Natural killer cell treated with Interleukin-12 subunit alpha and Interleukin-12 subunit beta and Interleukin-15 and Interleukin-18, amount 100 ng/mL, for 72 hours (primary cell): ENCODE results near the gene CAPG. TPM values are rescaled to one million over a fixed set of nuclear protein-coding genes. Genes with fewer than 3 reads are reported as not detected.

ENCODE experiments used
- ATAC-seq, 2 donors: fragments of 150-1000 bp; cut with Tn5 transposase in 1 of 2; sonication (Bioruptor Pico), chemical (Tn5 transposase) in 1 of 2; 2 replicates each; pipeline ENCODE4 v1.10.0; 2021
- DNase-seq: peaks from one replicate; pipeline ENCODE4 v3.0.0; 2022; ENCODE audit warnings: low spot score
- H3K27ac Mint-ChIP-seq, 2 donors: 1 replicate in 1 of 2; 2 replicates in 1 of 2; pipeline ENCODE4 v1.8.0; 2022; ENCODE audit warnings: mixed read lengths in 2 of 2, mild to moderate bottlenecking in 1 of 2, moderate library complexity in 1 of 2
- H3K27me3 Mint-ChIP-seq, 2 donors: 1 replicate in 1 of 2; 2 replicates in 1 of 2; pipeline ENCODE4 v1.8.0; 2022; ENCODE audit warnings: mixed read lengths in 2 of 2
- H3K36me3 Mint-ChIP-seq: one replicate; pipeline ENCODE4 v1.8.0; 2022; ENCODE audit warnings: mixed read lengths
- H3K4me1 Mint-ChIP-seq, 2 donors: 1 replicate in 1 of 2; 2 replicates in 1 of 2; pipeline ENCODE4 v1.8.0; 2022; ENCODE audit warnings: low read depth in 2 of 2, mixed read lengths in 2 of 2, mild to moderate bottlenecking in 1 of 2
- H3K4me3 Mint-ChIP-seq: one replicate; pipeline ENCODE4 v1.8.0; 2022; ENCODE audit warnings: mixed read lengths
- H3K9me3 Mint-ChIP-seq: 2 replicates; pipeline ENCODE4 v1.8.0; 2022; ENCODE audit warnings: mixed read lengths
- total RNA-seq, 2 donors: library from RNA; stranded (reverse); gene quantifications; one replicate each; pipeline ENCODE4 v1.2.3, GENCODE V29; 2022

CAPG gene
- total RNA-seq, 2 donors from 2014 or later = 8.4 to 12.9 TPM

DNA sequence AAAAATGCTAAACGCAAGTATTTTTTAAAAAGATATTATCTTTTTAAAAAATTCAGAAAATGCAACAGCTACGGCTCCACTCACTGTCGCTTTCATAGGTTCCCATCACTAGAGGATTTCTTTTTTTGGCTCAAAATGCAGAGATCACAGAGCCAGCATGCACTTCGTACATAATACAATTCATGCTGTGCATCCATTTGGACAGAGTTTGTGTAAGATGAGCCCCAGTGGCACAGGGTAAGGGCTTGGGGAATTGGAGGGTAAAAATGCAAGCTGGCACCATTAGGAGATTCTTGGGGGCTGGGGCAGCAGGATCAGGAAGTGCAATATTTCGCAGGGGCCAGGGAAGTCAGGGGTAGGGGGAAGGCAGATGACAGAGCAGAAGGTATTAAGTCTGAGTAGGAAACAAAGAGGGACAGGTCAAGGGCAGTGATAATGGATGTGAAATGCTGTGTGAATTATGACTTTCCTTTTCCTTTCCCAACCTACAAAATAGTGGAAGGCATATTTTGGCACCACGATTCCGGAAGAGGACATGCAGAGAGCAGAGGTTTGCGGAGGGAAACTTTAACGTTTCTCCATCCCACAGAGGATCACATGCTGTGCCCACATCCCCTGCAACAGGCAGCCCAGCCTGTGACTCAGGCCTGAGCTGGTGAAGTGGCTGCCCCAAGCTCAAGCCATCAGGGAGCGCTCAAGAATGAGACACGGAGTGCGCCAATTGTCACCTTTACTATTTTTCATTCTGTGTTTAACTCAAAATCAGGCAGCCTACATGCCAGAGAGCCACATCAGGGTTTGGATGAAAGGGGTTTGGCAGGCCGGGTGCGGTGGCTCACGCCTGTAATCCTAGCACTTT lies 4.7 kb downstream of the CAPG start:
- Mint-ChIP-seq H3K4me3 (peak overlapping the region; percentile 78), H3K36me3 (peaks cover 12% of the 10 kb centered on the region), H3K27ac (peak overlapping the region; percentile 86 to 91), H3K27me3 (peaks cover 0 to 3% of the 10 kb centered on the region in 2 donors), H3K4me1 (peaks cover 36 to 44% of the 10 kb centered on the region in 2 donors), H3K9me3 (peaks cover 3% of the 10 kb centered on the region)
- peak; percentile 90 for DNase-seq
- peak; percentile 97 to 98 for ATAC-seq

DNA sequence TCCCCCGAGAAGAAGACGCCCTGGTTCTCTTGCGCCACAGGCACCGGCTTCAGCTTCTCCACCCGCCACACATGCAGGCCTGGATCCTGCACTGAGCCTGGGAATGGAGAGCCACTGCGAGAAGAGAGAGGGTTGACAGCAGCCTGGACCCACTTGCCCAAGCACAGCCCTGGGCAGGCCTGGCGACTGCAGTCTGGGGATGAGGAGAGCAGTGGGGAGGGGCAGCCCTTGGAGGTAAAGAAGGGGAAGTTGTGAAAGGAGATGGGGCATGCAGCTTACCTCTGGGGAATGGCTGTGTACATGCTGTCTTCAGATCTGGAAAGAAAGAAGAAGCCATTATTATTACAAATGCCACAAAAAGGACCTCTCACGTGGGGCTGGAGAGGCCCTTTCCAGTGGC lies 8.3 kb downstream of the CAPG start:
- Mint-ChIP-seq H3K27me3 (no peaks in the 10 kb centered on the region), H3K4me3 (no peak overlapping the region), H3K36me3 (peaks cover 12% of the 10 kb centered on the region), H3K9me3 (peaks cover 3% of the 10 kb centered on the region), H3K27ac (peak overlapping the region; percentile 29 to 44), H3K4me1 (peaks cover 12 to 24% of the 10 kb centered on the region in 2 donors)
- DNase-seq = peak; percentile 32
- no peak for ATAC-seq

DNA sequence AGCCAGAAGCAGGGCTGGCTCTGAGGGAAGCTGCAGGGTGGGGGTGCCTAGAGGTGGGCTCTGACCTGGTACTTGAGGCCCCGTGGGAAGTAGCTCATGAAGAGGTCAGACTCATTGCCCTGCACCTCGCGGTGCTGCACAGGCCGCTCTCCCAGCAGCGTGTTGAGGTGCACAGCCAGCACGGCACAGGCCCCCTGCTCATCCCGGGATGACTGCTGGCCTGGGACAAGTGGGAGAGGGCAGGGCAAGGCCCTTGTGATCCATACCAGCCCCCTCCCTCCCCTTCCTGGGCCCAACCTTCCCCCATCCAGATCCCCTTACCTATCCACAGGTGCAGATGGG lies 8.7 kb downstream of the CAPG start:
- Mint-ChIP-seq H3K27ac (no peak overlapping the region), H3K36me3 (peaks cover 12% of the 10 kb centered on the region)

GRCh38 chr2:85400541-85401463 lies 9.4 kb downstream of the CAPG start:
- H3K27ac Mint-ChIP-seq = no peak overlapping the region
- H3K36me3 Mint-ChIP-seq = peaks cover 12% of the 10 kb centered on the region
- H3K4me3 Mint-ChIP-seq = no peak overlapping the region
- peaks cover 15 to 25% of the 10 kb centered on the region in 2 donors for H3K4me1 Mint-ChIP-seq
- DNase-seq = no peak
- H3K27me3 Mint-ChIP-seq = no peaks in the 10 kb centered on the region
- no peak for ATAC-seq
- H3K9me3 Mint-ChIP-seq = peaks cover 3% of the 10 kb centered on the region

More for the DNA sequence above, 8.7 kb downstream of the CAPG start:
- no peak for DNase-seq
- Mint-ChIP-seq H3K4me1 (peaks cover 16 to 28% of the 10 kb centered on the region in 2 donors), H3K9me3 (peaks cover 3% of the 10 kb centered on the region), H3K27me3 (no peaks in the 10 kb centered on the region), H3K4me3 (no peak overlapping the region)
- no peak for ATAC-seq

GRCh38 chr2:85400023-85400422 lies 10.1 kb downstream of the CAPG start:
- Mint-ChIP-seq H3K27me3 (no peaks in the 10 kb centered on the region), H3K9me3 (peaks cover 3% of the 10 kb centered on the region), H3K4me1 (peaks cover 7 to 17% of the 10 kb centered on the region in 2 donors), H3K27ac (no peak overlapping the region), H3K4me3 (no peak overlapping the region), H3K36me3 (peaks cover 12% of the 10 kb centered on the region)
- DNase-seq (no peak), ATAC-seq (no peak)

GRCh38 chr2:85399183-85399455 lies 11.0 kb downstream of the CAPG start:
- no peaks in the 10 kb centered on the region for H3K27me3 Mint-ChIP-seq
- H3K9me3 Mint-ChIP-seq = peaks cover 3% of the 10 kb centered on the region
- ATAC-seq (no peak), DNase-seq (no peak)
- peaks cover 7 to 16% of the 10 kb centered on the region in 2 donors for H3K4me1 Mint-ChIP-seq
- H3K27ac Mint-ChIP-seq = no peak overlapping the region
- peaks cover 12% of the 10 kb centered on the region for H3K36me3 Mint-ChIP-seq
- no peak overlapping the region for H3K4me3 Mint-ChIP-seq

- Mint-ChIP-seq H3K27ac (no peak overlapping the region), H3K36me3 (peaks cover 7% of the 10 kb centered on the region), H3K9me3 (no peaks in the 10 kb centered on the region), H3K4me1 (peaks cover 10 to 16% of the 10 kb centered on the region in 2 donors), H3K27me3 (no peaks in the 10 kb centered on the region), H3K4me3 (no peak overlapping the region)
- ATAC-seq (peak; percentile 26 to 29), DNase-seq (no peak)
Measured at GRCh38 chr2:85398426-85399182, 11.6 kb downstream of the CAPG start.

DNA sequence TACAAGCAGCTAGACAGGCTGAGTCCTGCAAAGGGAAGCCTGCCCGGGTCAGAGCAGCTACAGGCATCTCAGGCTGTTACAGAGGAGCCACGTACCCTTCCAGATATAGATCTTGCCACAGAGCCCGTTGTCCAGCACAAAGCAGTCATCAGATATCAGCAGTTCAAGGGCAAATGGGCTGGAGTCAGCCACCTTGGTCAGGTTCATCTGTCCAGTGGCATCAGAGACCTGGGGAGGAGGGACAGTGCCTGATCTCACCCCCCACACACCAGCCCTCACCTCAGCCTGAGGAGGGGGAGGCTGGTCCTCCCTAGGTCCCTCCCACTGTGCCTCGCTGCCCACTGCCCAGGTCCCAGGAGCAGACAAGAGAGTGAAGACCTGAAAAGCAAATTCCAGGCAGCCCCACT lies 12.2 kb downstream of the CAPG start:
- H3K9me3 Mint-ChIP-seq = no peaks in the 10 kb centered on the region
- no peak for DNase-seq
- H3K27me3 Mint-ChIP-seq = no peaks in the 10 kb centered on the region
- H3K27ac Mint-ChIP-seq = no peak overlapping the region
- peaks cover 6% of the 10 kb centered on the region for H3K36me3 Mint-ChIP-seq
- H3K4me1 Mint-ChIP-seq = peaks cover 10 to 16% of the 10 kb centered on the region in 2 donors
- H3K4me3 Mint-ChIP-seq = no peak overlapping the region
- ATAC-seq = no peak

- no peaks in the 10 kb centered on the region for H3K27me3 Mint-ChIP-seq
- H3K27ac Mint-ChIP-seq = peak overlapping the region in 1 of 2 donors; percentile 14
Measured at GRCh38 chr2:85396531-85397470, 13.4 kb downstream of the CAPG start.

GRCh38 chr2:85395912-85396475 lies 14.2 kb downstream of the CAPG start:
- Mint-ChIP-seq H3K9me3 (no peaks in the 10 kb centered on the region), H3K27me3 (no peaks in the 10 kb centered on the region), H3K4me1 (peaks cover 8 to 11% of the 10 kb centered on the region in 2 donors), H3K27ac (peak overlapping the region in 1 of 2 donors; percentile 14), H3K4me3 (no peak overlapping the region), H3K36me3 (no peaks in the 10 kb centered on the region)
- no peak for ATAC-seq
- no peak for DNase-seq

More at GRCh38 chr2:85396531-85397470, 13.4 kb downstream of the CAPG start:
- H3K36me3 Mint-ChIP-seq = no peaks in the 10 kb centered on the region
- H3K4me1 Mint-ChIP-seq = peaks cover 8 to 11% of the 10 kb centered on the region in 2 donors
- ATAC-seq (no peak), DNase-seq (no peak)
- H3K4me3 Mint-ChIP-seq = no peak overlapping the region
- no peaks in the 10 kb centered on the region for H3K9me3 Mint-ChIP-seq

DNA sequence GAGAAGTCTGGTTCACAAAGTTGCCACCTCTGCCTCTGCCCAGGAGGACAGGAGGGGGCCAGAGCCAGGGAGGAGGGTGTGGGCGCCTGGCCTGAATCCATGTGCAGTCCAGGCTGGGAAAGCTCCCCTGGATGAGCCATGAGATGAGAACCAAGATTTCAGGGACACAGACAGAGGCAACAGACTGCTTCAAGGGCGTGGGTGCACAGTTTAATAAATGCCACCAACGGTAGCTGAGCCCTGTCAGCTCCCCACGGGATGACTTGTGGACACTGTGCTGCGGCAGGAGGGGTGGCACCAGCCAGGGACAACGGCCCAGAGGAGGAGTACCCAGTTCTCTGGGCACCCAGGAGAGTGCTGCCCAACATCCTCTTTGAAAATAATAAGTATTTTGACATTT lies 15.2 kb downstream of the CAPG start:
- Mint-ChIP-seq H3K4me1 (peaks cover 8 to 11% of the 10 kb centered on the region in 2 donors), H3K27me3 (no peaks in the 10 kb centered on the region), H3K4me3 (no peak overlapping the region), H3K36me3 (no peaks in the 10 kb centered on the region), H3K9me3 (no peaks in the 10 kb centered on the region), H3K27ac (no peak overlapping the region)
- DNase-seq = no peak
- ATAC-seq = no peak

- Mint-ChIP-seq H3K9me3 (no peaks in the 10 kb centered on the region), H3K4me1 (peaks cover 8 to 11% of the 10 kb centered on the region in 2 donors), H3K4me3 (no peak overlapping the region), H3K36me3 (no peaks in the 10 kb centered on the region), H3K27ac (no peak overlapping the region), H3K27me3 (no peaks in the 10 kb centered on the region)
- ATAC-seq (no peak), DNase-seq (no peak)
Measured at GRCh38 chr2:85394261-85394681, 15.9 kb downstream of the CAPG start.
